T47D (cell line): Measurements from ENCODE around the gene NRP2.
A peak's percentile ranks its signal among the peaks of the same experiment; 100 is the strongest.

ENCODE experiments used
- DNase-seq, 2 experiments: peaks; one replicate each; pipeline versions ENCODE4 v3.0.0 to v3.0.0-alpha.2; 2011 to 2012; ENCODE audit warnings: low read depth in 1 of 2, low spot score in 1 of 2
- JUND ChIP-seq: IDR thresholded peaks from 2 replicates; pipeline ENCODE4 v1.6.1; 2012; ENCODE audit warnings: low read depth
- in situ Hi-C: cut with HindIII; loops from 2 replicates; pipeline ENCODE4 v1.10.0; 2016; ENCODE audit warnings: low sequenced_read_pairs, low pct_unique_long_range_greater_than_20kb

NRP2 gene

DNA sequence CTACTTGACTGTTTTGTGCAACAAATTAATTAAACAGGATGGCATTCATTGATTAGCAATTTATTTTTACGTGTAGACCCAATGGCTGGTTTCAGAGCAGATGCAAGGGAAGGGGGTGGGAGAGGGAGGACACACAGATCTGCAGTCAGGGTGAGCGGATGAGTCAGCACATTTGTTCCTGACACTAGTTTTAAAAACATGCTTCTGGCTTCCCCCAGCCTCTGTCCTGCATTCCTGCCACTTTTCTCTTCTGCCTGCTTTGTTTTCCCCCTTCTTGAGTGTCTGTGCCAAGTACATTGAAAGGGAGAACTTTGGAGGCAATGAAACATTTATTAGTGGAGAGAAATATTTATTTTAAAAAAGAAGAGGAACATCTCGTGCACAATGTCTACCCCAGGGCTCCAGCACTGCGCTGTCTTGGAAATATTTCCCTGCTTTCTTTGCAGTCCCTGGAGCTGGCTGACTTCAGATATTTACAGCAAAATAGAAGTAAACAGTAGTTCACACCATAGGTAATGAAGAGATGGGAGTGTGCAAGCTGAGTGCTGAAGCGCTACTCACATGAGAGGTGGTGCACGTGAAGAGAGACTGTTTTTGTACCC lies 52.2 kb downstream of the NRP2 start:
- no peak for TF ChIP-seq JUND

DNA sequence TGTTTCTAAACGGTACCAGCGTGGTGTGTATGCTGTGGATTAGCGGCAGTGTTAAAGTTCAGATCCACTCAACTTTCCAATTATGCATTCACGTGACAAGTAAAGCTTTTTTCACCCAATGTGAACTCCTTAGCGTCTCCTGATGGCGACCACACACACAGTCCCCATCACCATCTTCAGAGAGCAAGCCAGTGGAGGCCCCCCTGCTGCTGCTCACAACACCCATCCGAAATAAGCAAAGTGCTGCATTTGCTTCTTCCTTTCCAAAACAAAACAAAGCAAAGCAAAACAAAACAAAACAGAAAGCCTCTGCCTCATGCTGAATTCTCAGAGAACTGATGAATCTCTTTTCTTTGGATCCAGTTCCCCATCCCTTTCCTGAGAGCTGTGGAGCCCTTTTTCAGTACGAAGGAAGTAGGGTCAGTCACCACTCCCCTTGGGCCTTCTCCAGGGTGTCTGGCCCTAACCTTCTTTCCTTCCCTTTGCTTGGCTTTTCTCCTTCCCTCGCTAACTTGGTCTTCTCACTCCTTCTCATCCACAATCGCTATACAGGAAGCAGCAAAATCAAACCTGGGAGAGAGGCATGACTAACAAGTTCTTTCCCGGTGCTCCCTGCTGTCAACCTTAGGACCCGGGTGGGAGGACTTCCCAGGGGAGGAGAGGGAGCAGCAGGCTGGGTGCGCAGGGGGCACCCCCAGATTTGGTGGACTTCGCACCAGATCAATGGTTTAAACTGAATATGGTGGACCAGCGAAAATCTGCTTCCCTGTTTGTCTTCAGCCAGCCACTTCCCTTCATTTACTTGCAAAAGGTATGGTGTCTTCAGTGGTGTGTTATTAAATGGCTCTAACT lies 56.0 kb downstream of the NRP2 start:
- TF ChIP-seq JUND: no peak
- in situ Hi-C loops: no loop called here
- no peak for DNase-seq

More for the DNA sequence above, 52.2 kb downstream of the NRP2 start:
- in situ Hi-C loops: no loop called here
- peak in 1 of 2 experiments; percentile 12 for DNase-seq

GRCh38 chr2:205739620-205740019 lies 57.3 kb downstream of the NRP2 start:
- TF ChIP-seq JUND: no peak
- no peak for DNase-seq
- in situ Hi-C loops: no loop called here

DNA sequence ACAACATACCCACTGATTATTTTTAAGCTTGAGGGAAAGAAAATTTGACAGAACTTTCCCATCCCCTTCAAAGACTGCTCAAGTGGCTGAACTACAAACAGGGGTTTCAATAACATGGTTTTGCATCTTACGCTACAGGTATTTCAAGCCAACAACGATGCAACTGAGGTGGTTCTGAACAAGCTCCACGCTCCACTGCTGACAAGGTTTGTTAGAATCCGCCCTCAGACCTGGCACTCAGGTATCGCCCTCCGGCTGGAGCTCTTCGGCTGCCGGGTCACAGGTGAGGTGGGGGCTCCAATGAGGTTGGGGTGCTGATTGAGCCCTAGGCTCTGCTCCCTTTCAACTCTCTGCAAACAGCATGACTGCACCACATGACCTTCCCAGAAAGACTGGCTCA lies 58.1 kb downstream of the NRP2 start:
- in situ Hi-C loops: no loop called here
- TF ChIP-seq JUND: no peak
- DNase-seq: no peak

DNA sequence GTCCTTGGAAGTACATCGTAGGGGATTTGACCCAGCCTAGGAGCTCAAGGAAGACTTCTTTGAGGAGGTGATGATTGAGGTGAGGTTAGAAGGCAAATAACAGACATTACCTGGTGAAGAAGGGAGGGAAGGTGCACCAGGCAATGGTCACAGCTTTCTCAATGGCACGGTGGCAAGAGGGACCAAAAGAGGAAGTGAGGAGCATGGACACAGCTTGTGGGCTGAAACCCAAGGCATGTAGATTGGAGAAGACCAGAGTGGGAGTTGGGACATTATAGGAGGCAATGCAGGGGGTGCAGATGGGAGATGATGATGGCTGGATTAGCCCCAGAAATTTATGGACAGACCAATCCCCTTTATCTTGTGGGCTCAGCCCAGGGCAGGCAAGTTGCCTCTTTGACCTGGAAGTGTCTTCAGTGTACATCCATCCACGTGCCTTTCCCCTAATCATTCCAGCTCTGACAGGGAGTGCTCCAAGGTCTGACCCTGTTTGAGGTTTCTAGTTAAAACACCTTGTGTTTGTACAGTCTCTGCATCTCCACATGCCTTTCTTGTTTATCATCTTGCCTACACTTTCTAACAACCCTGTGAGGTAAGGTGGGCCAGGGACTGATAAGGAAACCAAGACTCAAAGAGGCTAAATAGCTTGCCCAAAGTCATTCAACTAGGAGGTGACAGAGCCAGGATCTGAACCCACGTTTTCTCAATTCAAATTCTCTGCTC lies 59.1 kb downstream of the NRP2 start:
- in situ Hi-C loops: no loop called here
- no peak for DNase-seq

GRCh38 chr2:205743137-205743536 lies 60.8 kb downstream of the NRP2 start:
- no peak for DNase-seq
- TF ChIP-seq JUND: no peak
- in situ Hi-C loops: no loop called here

More for the DNA sequence above, 59.1 kb downstream of the NRP2 start:
- no peak for TF ChIP-seq JUND

GRCh38 chr2:205744074-205744591 lies 61.8 kb downstream of the NRP2 start:
- DNase-seq: no peak
- in situ Hi-C loops: no loop called here
- no peak for TF ChIP-seq JUND

GRCh38 chr2:205745661-205746419 lies 63.5 kb downstream of the NRP2 start:
- no peak for TF ChIP-seq JUND
- in situ Hi-C loops: no loop called here
- DNase-seq: no peak

- no peak for DNase-seq
- no peak for TF ChIP-seq JUND
- in situ Hi-C loops: no loop called here
Measured at GRCh38 chr2:205746420-205746785, 64.1 kb downstream of the NRP2 start.

DNA sequence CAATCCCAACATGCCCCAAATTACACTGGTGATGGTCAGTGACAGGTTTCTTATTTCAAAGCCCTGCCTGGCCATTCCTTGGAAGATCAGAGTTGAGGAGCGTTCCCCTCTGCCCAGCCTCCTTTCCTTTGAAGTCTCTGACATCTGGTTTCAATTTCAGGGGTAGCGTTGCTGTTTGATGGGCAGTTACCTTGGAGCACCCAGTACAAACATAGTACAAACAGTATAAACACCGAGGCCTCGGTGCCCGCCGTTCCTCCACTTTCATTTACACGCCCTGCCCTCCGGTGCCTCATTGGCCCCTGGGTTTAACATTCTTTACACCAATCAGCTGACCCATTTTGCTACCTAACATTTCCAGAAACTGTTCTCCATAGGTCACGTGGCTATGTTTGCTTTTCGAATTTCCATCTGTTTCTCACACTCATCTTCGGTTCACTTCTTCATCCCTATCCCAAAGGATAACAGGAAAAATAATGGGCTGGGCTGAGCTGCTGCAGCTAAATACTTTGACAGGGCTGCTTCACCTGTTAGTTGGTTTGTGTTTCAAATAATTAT lies 65.6 kb downstream of the NRP2 start:
- in situ Hi-C loops: no loop called here
- DNase-seq: no peak
- TF ChIP-seq JUND: no peak

- in situ Hi-C loops: no loop called here
- DNase-seq: no peak
- no peak for TF ChIP-seq JUND
Measured at GRCh38 chr2:205748639-205749038, 66.3 kb downstream of the NRP2 start.

GRCh38 chr2:205749078-205749477 lies 66.8 kb downstream of the NRP2 start:
- no peak for TF ChIP-seq JUND
- DNase-seq: no peak
- in situ Hi-C loops: no loop called here
